HG03108 (cell line): ENCODE results near the gene CYSLTR2.
"Not testable (repeated sequence)": the region's sequence is repeated elsewhere in the genome, so short reads cannot be mapped to it uniquely, and the experiment has no call there.

Experiments used
- ATAC-seq: cut with Tn5 transposase; IDR thresholded peaks from one replicate; pipeline ENCODE4 v1.9.1; 2021; ENCODE audit warnings: moderate library complexity; ENCODE audit not compliant: unreplicated experiment

CYSLTR2 gene

GRCh38 chr13:48693998-48694397, 40.3 kb downstream of the CYSLTR2 start:
- ATAC-seq, result no peak

GRCh38 chr13:48695776-48696175, 42.0 kb downstream of the CYSLTR2 start:
- no peak for ATAC-seq

DNA sequence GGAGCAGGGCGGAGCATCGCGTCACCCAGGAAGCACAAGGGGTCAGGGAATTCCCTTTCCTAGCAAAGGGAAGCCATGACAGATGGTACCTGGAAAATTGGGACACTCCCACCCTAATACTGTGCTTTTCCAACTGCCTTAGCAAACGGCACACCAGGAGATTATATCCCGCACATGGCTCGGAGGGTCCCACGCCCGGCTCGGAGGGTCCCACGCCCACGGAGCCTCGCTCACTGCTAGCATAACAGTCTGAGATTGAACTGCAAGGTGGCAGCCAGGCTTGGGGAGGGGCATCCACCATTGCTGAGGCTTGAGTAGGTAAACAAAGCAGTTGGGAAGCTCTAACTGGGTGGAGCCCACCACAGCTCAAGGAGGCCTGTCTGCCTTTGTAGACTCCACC, 42.9 kb downstream of the CYSLTR2 start:
- not testable (repeated sequence) for ATAC-seq

GRCh38 chr13:48707405-48707804, 53.7 kb downstream of the CYSLTR2 start:
- no peak for ATAC-seq

- no peak for ATAC-seq
Observed at GRCh38 chr13:48708764-48709163, 55.0 kb downstream of the CYSLTR2 start.

GRCh38 chr13:48709213-48709612, 55.5 kb downstream of the CYSLTR2 start:
- no peak for ATAC-seq

DNA sequence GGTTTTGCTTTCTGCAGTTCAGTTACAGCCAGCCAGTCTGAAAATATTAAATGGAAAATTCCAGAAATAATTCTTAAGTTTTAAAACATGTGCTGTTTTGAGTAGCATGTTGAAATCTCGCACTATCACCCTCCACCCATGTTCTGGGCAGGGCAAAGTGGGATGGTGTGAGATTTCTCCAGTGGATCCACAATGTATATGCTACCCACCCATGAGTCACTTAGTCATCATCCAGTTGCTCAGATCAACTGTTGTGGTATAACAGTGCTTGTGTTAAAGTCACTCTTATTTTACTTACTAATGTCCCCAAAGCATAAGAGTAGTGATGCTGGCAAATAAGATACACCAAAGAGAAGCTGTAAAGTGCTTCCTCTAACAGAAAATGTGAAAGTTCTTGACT, 56.4 kb downstream of the CYSLTR2 start:
- no peak for ATAC-seq

DNA sequence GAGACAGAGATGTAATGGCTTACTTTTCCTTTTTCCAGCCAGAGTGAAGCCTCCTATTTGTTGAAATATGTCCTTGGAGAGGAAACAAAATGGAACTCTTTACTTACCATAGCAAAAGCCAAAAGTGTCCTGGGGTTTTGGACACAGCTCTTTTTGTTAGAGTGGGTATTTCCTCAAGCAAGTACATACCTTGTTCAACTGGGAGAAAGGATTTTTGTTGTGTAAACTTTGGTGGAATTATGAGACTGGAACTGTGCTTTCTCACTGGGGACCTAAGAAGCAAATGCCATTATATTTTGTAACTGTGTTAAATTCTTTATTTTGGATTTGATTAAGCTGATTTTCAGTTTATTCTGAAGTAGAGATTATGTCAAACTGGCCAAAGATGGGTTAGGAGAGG, 58.4 kb downstream of the CYSLTR2 start:
- ATAC-seq, result no peak

DNA sequence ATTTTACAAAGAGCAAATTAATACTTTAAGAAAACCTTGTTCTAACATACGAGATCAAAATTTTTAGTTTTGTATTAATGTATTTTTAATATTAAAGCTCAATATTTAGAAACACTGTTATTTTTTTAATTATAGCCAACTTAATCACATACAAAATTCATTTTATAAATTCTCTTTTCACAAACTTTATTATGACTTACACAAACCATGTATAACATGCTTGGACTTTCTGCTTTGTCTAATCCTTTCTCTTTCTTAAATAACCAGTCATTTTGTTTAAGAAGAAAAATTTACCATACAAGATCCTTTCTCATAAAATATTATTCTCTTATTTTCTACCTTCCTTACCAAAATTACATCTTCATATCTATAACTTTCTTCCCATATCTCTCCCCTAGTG, 62.2 kb downstream of the CYSLTR2 start:
- no peak for ATAC-seq

DNA sequence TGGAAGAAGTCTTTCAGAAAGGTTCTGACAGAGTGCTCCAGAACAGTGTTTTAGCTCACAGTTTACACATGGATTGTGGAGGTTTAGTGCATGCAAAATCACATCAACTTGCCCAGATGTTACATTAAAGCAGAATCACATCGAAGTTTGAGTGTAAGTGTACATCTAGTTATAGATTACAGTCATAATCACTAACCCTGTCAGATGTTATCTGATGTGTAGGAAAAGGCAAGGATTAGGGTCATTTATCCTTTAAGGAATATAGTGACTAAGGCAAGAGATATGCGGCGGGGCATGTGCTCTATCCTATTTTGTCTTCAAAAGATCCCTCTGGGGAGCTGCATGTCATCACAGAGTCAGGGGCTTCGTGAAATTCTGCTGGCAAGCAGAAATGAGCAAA, 66.9 kb downstream of the CYSLTR2 start:
- no peak for ATAC-seq

DNA sequence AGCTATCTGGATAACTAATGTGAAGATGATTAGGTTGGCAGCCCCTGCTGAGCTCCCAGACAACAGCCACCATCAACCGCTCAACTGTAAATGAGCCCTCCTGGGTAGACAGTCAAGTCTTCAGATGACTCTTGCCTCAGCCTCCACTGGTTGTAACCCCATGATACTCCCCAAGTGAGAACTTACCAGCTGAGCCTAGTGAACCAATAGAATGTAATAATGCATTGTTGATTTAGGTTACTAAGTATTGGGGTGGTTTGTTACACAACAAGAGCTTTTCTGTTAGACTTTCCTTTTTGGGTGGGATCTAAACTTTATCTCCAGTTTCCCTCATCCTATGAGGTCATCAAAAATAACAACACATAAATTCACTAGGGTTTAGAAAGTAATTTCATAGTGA, 69.4 kb downstream of the CYSLTR2 start:
- ATAC-seq, result no peak

- ATAC-seq, result no peak
Observed at GRCh38 chr13:48725271-48725670, 71.5 kb downstream of the CYSLTR2 start.

DNA sequence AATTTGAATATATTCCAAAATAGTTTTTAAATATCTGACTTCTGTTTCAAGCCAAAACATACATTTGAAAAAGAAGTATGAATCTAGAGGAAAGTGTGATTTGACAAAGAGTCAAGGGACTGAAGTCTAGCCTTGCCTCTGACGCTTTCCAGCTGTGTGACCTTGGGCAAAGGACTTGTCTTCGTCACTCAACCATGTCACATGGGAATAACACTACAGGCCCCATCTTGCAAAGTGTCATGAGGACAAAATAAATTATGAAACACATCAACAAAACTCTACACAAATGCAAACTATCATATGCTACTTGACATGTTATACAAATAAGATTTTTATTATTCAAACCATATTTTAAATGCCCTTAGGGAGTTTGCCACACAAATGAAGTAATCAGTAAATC, 73.0 kb downstream of the CYSLTR2 start:
- no peak for ATAC-seq

DNA sequence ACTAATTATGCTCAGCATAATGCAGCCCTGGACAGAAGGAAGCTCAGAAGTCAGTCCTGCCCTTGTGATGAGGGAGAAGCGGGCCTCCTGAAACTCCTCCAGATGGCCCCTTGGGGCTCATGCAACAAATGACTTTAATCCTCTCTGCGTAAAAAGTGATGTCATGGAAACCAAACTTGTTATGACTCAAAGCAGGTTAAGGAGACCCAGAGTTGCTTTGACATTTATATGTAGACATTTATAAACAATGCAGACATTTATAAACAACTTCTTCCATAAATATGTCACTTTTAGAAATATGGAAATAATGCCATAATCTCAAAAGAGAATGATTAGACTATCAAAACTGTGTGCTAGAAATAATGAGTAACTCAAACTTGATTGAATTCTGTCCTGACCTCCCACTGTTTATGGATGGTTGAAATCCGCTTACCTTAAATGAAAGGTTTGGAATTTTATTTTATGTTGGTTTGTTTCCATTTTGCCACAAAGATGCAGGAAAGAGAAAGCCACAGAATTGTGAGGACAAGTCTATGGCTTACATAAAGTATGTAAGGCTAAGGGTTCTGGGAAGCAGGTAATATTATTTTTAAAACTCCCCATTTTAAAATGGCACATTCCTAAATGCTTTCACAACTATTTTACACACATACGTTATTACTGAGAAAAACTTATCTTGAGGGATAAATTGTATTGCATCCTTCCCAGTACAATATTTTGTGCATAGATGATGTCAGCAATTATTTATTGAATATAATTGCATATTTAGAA, 73.7 kb downstream of the CYSLTR2 start:
- no peak for ATAC-seq

DNA sequence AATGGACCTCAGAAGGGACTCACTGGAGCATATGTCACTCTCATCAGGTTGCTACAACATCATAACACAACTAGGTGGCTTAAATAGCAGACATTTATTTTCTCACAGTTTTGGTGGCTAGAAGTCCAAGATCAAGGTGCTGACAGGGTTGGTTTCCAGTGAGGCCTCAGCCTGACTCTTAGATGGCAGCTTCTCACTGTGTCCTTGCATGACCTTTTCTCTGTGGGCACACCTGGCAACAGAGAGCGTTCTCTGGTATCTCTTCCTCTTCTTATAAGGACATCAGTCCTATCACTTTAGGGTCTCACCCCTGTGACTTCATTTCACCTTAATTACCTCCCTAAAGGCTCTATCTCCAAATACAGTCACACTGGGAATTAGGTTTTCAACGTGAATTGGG, 74.5 kb downstream of the CYSLTR2 start:
- no peak for ATAC-seq

DNA sequence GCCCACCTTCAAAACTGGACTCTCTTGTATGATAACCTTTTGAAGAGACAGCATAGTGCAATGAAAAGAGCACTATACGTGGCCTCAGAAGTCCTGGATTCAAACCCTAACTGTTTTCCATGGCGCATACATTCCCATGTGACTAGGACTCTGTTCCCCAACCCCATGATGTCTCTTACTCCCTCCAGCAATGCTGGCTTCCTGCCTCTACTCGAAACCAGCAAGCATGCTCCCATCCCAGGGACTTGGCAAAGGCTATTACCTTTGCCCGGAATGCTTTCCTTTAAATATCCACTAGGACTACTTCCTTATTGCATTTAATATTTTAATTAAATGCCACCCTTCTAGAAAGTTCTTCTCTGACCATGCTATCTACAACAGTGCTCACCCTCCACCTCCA, 75.1 kb downstream of the CYSLTR2 start:
- no peak for ATAC-seq

- ATAC-seq, result no peak
Observed at GRCh38 chr13:48729856-48730255, 76.1 kb downstream of the CYSLTR2 start.

GRCh38 chr13:48731001-48731658, 77.4 kb downstream of the CYSLTR2 start:
- no peak for ATAC-seq

DNA sequence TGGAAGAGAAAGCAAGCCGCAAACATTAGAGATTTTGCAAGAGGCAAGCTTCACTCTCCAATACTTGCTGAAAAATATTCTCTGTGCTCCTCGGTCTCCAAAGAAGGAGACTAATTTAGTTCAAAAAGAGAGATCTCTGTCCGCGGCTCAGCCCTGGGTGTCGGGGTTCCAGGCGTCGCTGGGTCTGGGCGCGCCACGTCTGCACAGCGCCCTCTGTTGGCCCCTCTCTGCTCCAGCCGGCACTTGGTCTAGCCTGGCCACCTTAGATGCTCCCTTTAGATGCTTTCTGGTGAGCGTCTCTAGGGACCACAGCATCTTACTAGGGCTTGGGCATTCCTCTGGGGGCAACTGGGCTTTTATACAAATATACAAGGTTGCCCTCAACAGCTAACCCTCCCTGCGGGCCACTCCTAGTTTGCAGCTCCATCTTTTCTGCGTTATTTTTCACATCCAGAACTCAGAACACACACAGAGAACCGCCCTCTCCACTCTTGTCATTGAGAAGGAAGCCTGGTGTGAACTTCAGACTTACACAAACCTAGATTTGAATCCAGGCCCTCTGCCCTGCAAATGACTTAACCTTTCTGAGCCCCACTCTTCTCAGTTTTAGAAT, 78.3 kb downstream of the CYSLTR2 start:
- no peak for ATAC-seq

DNA sequence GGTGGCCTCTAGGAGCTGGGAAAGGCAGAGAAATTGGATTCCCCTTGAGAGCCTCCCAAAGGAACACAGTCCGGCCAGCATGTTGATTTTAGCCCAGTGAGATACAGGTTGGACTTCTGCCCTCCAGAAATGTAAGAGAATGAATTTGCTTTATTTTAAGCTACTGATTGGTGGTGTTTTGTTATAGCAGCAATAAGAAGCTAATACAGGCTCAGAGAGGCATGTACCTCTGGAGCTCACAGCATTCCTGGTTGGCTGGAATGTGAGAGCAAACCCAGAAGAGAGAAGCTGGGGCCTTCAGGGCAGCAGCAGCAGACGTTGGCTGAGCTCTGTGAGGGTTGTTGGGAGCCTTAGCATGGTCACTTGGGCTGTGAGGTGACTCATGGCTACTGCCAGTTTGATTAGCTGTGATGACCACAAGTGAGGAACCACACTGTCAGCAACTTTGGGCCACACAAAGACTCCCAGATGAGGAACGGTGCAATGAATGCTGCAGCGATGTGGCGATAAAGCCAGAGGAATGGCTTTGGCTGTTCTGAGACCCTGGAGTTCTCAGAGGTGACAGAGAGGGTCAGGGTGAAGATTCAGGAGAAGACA, 80.1 kb downstream of the CYSLTR2 start:
- no peak for ATAC-seq

- no peak for ATAC-seq
Observed at GRCh38 chr13:48735571-48735970, 81.8 kb downstream of the CYSLTR2 start.

DNA sequence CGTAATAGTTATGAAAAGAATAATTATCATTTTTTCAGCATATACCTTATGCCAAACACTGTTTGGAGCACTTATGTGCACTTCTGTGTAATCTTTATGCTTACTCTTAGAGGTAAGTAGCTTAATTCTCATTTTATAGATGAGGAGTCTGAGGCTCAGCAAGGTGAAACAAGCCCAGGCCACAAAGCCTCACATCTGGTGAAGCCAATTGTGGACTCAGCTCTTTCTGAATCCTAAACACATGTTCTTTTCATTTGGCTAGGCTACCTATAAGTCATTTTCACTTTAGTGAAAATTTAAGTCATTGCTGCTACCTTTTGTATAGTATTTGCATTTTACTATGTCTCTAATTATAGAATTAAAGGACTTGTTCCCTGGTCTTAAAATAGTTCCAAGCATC, 84.0 kb downstream of the CYSLTR2 start:
- ATAC-seq, result no peak
